ENCODE data around the gene CEACAM8. TPM values are rescaled to one million over a fixed set of nuclear protein-coding genes. Genes with fewer than 3 reads are reported as not detected.
A peak's percentile ranks its signal among the peaks of the same experiment; 100 is the strongest.

Gene CEACAM8
- polyA plus RNA-seq, 3 donors = not detected

GRCh38 chr19:42555801-42556200, 38.9 kb downstream of the CEACAM8 start:
- intact Hi-C loops (cut with micrococcal nuclease) = no loop called here
- Mint-ChIP-seq H3K36me3 (peaks cover 7 to 12% of the 10 kb centered on the region in 2 donors), H3K4me1 (peaks cover 55% of the 10 kb centered on the region), H3K9me3 (peaks cover 10 to 24% (median 20%) of the 10 kb centered on the region in 7 donors), H3K27me3 (ENCODE audit: low read depth in 3 of 3) (peaks cover 42 to 72% (median 61%) of the 10 kb centered on the region in 3 donors), H3K27ac (peak overlapping the region in 3 of 7 donors; percentile 15 to 62 (median 32)), H3K4me3 (peak overlapping the region; percentile 57 to 84)
- H3K9ac ChIP-seq (ENCODE audit: insufficient read depth, low read length, poor library complexity, severe bottlenecking) = no peak overlapping the region
- TF ChIP-seq, protein P1, sequence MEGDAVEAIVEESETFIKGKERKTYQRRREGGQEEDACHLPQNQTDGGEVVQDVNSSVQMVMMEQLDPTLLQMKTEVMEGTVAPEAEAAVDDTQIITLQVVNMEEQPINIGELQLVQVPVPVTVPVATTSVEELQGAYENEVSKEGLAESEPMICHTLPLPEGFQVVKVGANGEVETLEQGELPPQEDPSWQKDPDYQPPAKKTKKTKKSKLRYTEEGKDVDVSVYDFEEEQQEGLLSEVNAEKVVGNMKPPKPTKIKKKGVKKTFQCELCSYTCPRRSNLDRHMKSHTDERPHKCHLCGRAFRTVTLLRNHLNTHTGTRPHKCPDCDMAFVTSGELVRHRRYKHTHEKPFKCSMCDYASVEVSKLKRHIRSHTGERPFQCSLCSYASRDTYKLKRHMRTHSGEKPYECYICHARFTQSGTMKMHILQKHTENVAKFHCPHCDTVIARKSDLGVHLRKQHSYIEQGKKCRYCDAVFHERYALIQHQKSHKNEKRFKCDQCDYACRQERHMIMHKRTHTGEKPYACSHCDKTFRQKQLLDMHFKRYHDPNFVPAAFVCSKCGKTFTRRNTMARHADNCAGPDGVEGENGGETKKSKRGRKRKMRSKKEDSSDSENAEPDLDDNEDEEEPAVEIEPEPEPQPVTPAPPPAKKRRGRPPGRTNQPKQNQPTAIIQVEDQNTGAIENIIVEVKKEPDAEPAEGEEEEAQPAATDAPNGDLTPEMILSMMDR (IDR thresholded peaks at IDR 0.05) = no peak
- H4K20me1 ChIP-seq (ENCODE audit: insufficient read depth, low read length) = peaks cover 4% of the 10 kb centered on the region
- no peak overlapping the region for H3K27ac ChIP-seq (ENCODE audit: low read depth in 1 of 2, low read length in 2 of 2)
- H3K4me3 ChIP-seq (replicated peaks in 1 of 3; ENCODE audit: low read depth in 2 of 3, low read length in 3 of 3) = peak overlapping the region in 1 of 3 experiments; percentile 63
- H2AFZ ChIP-seq (ENCODE audit: insufficient read depth, low read depth, low read length, poor library complexity, severe bottlenecking) = peak overlapping the region; percentile 62
- WGBS (ENCODE audit: insufficient coverage) = 3% methylated on average over 10 of the region's 10 CpGs
- peaks cover 12% of the 10 kb centered on the region in 2 donors for H3K9me3 ChIP-seq (replicated peaks in 1 of 2; ENCODE audit: control insufficient read depth in 1 of 2, insufficient read depth in 1 of 2, low read length in 2 of 2)
- no peak for DNase-seq
- peak overlapping the region; percentile 66 for H3K4me2 ChIP-seq (replicated peaks; ENCODE audit: extremely low read depth, low read length, poor library complexity, severe bottlenecking)
- peaks cover 46 to 47% of the 10 kb centered on the region in 2 donors for H3K4me1 ChIP-seq (ENCODE audit: control insufficient read depth in 1 of 2, insufficient read depth in 2 of 2, low read length in 2 of 2)
- no peaks in the 10 kb centered on the region for H3K36me3 ChIP-seq (replicated peaks in 1 of 2; ENCODE audit: control insufficient read depth in 1 of 2, insufficient read depth in 2 of 2, low read length in 2 of 2)
- H3K27me3 ChIP-seq (ENCODE audit: control insufficient read depth in 2 of 2, insufficient read depth in 2 of 2, low read length in 2 of 2) = peaks cover 10 to 35% of the 10 kb centered on the region in 2 donors
- H3K79me2 ChIP-seq (ENCODE audit: insufficient read depth, low read length) = no peaks in the 10 kb centered on the region

GRCh38 chr19:42555317-42555716, 39.4 kb downstream of the CEACAM8 start:
- H3K9me3 ChIP-seq (replicated peaks in 1 of 2; ENCODE audit: control insufficient read depth in 1 of 2, insufficient read depth in 1 of 2, low read length in 2 of 2) = peaks cover 17% of the 10 kb centered on the region in 2 donors
- Mint-ChIP-seq H3K4me1 (peaks cover 52% of the 10 kb centered on the region), H3K27ac (peak overlapping the region in 3 of 7 donors; percentile 15 to 62 (median 31)), H3K36me3 (peaks cover 8 to 12% of the 10 kb centered on the region in 2 donors), H3K9me3 (peaks cover 12 to 29% (median 23%) of the 10 kb centered on the region in 7 donors), H3K27me3 (ENCODE audit: low read depth in 3 of 3) (peaks cover 43 to 73% (median 63%) of the 10 kb centered on the region in 3 donors), H3K4me3 (peak overlapping the region; percentile 57 to 84)
- DNase-seq = peak; percentile 38 to 48 (median 44)
- no peak overlapping the region for H3K27ac ChIP-seq (ENCODE audit: low read depth in 1 of 2, low read length in 2 of 2)
- H2AFZ ChIP-seq (ENCODE audit: insufficient read depth, low read depth, low read length, poor library complexity, severe bottlenecking) = peak overlapping the region; percentile 62
- intact Hi-C loops (cut with micrococcal nuclease) = no loop called here
- H3K27me3 ChIP-seq (ENCODE audit: control insufficient read depth in 2 of 2, insufficient read depth in 2 of 2, low read length in 2 of 2) = peaks cover 10 to 35% of the 10 kb centered on the region in 2 donors
- TF ChIP-seq, protein P1 (IDR thresholded peaks at IDR 0.05) = no peak
- 19% methylated on average over 3 of the region's 5 CpGs for WGBS (ENCODE audit: insufficient coverage)
- no peaks in the 10 kb centered on the region for H3K36me3 ChIP-seq (replicated peaks in 1 of 2; ENCODE audit: control insufficient read depth in 1 of 2, insufficient read depth in 2 of 2, low read length in 2 of 2)
- H3K4me1 ChIP-seq (ENCODE audit: control insufficient read depth in 1 of 2, insufficient read depth in 2 of 2, low read length in 2 of 2) = peaks cover 45 to 46% of the 10 kb centered on the region in 2 donors
- no peaks in the 10 kb centered on the region for H3K79me2 ChIP-seq (ENCODE audit: insufficient read depth, low read length)
- peak overlapping the region; percentile 66 for H3K4me2 ChIP-seq (replicated peaks; ENCODE audit: extremely low read depth, low read length, poor library complexity, severe bottlenecking)
- H4K20me1 ChIP-seq (ENCODE audit: insufficient read depth, low read length) = peaks cover 4% of the 10 kb centered on the region
- H3K4me3 ChIP-seq (replicated peaks in 1 of 3; ENCODE audit: low read depth in 2 of 3, low read length in 3 of 3) = peak overlapping the region in 1 of 3 experiments; percentile 63
- H3K9ac ChIP-seq (ENCODE audit: insufficient read depth, low read length, poor library complexity, severe bottlenecking) = no peak overlapping the region

Measured in CD14-positive monocyte (primary cell).